Activated CD4-positive, alpha-beta memory T cell treated with anti-CD3 and anti-CD28 coated beads for 36 hours (primary cell): Measurements from ENCODE around the gene KCNJ12. TPM values are rescaled to one million over a fixed set of nuclear protein-coding genes. Genes with fewer than 3 reads are reported as not detected.
"Not testable (repeated sequence)": the region's sequence is repeated elsewhere in the genome, so short reads cannot be mapped to it uniquely, and the experiment has no call there.

Source experiments
- CTCF ChIA-PET: fragments of 350-600 bp; sonication (Branson Sonifier 250); formaldehyde crosslinking; loops from one replicate; lab custom pipeline; 2021; ENCODE audit warnings: antibody characterized with exemption, inconsistent platforms; lab: Charles Lee
- POLR2A ChIA-PET: fragments of 350-600 bp; sonication (Branson Sonifier 250); formaldehyde crosslinking; loops from one replicate; lab custom pipeline; 2021; ENCODE audit warnings: antibody characterized with exemption; lab: Charles Lee
- DNase-seq: peaks from one replicate; pipeline ENCODE4 v3.0.0-alpha.2; 2020
- H3K27ac Mint-ChIP-seq: one replicate; pipeline ENCODE4 v1.8.0; 2021; ENCODE audit warnings: mixed read lengths
- H3K27me3 Mint-ChIP-seq: one replicate; pipeline ENCODE4 v1.8.0; 2021; ENCODE audit warnings: mixed read lengths
- H3K36me3 Mint-ChIP-seq: one replicate; pipeline ENCODE4 v1.8.0; 2021; ENCODE audit warnings: mixed read lengths
- H3K4me1 Mint-ChIP-seq: one replicate; pipeline ENCODE4 v1.8.0; 2021; ENCODE audit warnings: low read depth, mixed read lengths
- H3K4me3 Mint-ChIP-seq: one replicate; pipeline ENCODE4 v1.8.0; 2021; ENCODE audit warnings: mild to moderate bottlenecking, mixed read lengths
- H3K9me3 Mint-ChIP-seq: one replicate; pipeline ENCODE4 v1.8.0; 2021; ENCODE audit warnings: mixed read lengths
- intact Hi-C: fragments of 100-400 bp; cut with micrococcal nuclease; formaldehyde crosslinking; loops from one replicate; pipeline ENCODE4 v1.15.1; 2023
- total RNA-seq, 2 experiments: library from RNA; stranded (reverse); gene quantifications; one replicate each; pipeline ENCODE4 v1.2.3, GENCODE V29; 2021

Gene KCNJ12
- total RNA-seq, 2 experiments from 2014 or later: not detected

DNA sequence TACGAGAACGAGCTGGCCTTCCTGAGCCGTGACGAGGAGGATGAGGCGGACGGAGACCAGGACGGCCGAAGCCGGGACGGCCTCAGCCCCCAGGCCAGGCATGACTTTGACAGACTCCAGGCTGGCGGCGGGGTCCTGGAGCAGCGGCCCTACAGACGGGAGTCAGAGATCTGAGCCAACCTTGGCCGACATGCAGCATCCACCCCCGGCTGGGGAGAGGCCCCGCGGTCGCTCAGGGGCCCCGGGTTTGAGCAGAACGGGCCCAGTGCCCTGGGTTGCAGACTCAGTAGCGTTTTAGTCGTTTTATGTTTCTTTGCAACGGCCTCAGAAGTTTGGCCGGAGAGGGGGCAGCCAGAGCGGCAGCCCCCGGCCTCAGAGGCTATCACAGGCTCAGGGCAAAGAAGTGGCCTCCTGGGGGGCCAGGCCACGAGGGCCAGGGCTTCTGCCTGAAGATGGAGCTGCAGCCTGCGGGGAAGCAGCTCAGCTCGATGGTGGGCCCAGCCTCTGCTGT is 40.4 kb downstream of the KCNJ12 start:
- CTCF ChIA-PET, H3K36me3 Mint-ChIP-seq, H3K9me3 Mint-ChIP-seq, H3K27me3 Mint-ChIP-seq, DNase-seq, POLR2A ChIA-PET, intact Hi-C loops, H3K4me3 Mint-ChIP-seq, H3K27ac Mint-ChIP-seq: not testable (repeated sequence)
- peaks cover 13% of the 10 kb centered on the region for H3K4me1 Mint-ChIP-seq

- H3K4me1 Mint-ChIP-seq: peaks cover 13% of the 10 kb centered on the region
- H3K27me3 Mint-ChIP-seq, H3K27ac Mint-ChIP-seq, H3K9me3 Mint-ChIP-seq, CTCF ChIA-PET, H3K4me3 Mint-ChIP-seq, POLR2A ChIA-PET, intact Hi-C loops, H3K36me3 Mint-ChIP-seq, DNase-seq: not testable (repeated sequence)
Measured at GRCh38 chr17:21417349-21417748, 41.2 kb downstream of the KCNJ12 start.

GRCh38 chr17:21417921-21418320 is 41.8 kb downstream of the KCNJ12 start:
- intact Hi-C loops: no loop called here
- no peak overlapping the region for H3K4me3 Mint-ChIP-seq

DNA sequence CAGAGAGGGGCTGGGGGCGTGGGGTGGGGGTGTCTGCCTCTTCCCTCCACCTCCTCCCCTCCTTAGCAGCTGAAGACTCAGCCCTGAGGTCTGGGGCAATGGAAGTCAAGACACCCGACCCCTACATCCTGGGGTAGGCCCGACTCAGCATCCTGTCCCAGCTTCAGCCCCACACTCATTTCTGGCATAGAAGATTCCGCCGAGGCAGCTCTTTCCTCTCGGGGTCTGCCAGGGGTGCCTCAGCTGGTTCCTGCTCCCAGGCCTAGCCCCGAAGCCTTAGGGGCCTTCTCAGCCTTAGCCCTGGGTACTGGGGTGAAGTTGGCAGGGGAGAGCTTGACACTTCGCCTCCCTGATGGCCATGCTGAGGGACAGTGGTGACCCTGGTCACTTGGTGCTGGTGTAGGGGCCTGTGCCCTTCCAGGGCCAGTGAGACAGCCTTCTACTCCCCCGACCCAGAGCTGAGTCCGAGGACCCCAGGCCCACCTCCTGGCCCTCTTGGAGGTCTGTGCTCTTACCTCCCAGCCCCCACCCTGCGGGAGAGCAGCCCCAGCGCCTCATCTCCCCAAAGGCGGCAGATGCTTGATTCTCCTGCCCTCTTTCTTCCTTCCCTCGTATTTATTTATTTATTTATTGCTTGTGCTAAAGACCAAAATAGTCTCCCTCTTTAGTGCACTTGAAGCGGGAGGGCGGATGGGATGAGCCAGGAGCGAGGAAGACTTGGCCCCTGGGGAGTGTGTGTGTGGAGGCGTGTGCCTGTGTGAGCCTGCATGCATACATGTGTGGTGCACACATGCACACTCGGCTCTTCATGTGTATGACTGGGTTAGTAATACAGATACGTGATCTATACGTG is 42.5 kb downstream of the KCNJ12 start:
- no peaks in the 10 kb centered on the region for H3K9me3 Mint-ChIP-seq
- peaks cover 13% of the 10 kb centered on the region for H3K4me1 Mint-ChIP-seq
- peak; percentile 39 for DNase-seq
- no peaks in the 10 kb centered on the region for H3K27me3 Mint-ChIP-seq
- CTCF ChIA-PET: no interaction called here
- H3K4me3 Mint-ChIP-seq: no peak overlapping the region
- H3K36me3 Mint-ChIP-seq: no peaks in the 10 kb centered on the region
- no peak overlapping the region for H3K27ac Mint-ChIP-seq
- POLR2A ChIA-PET: no interaction called here
- intact Hi-C loops: no loop called here

More at GRCh38 chr17:21417921-21418320, 41.8 kb downstream of the KCNJ12 start:
- no peaks in the 10 kb centered on the region for H3K9me3 Mint-ChIP-seq
- no peaks in the 10 kb centered on the region for H3K36me3 Mint-ChIP-seq
- H3K4me1 Mint-ChIP-seq: peaks cover 13% of the 10 kb centered on the region
- CTCF ChIA-PET: no interaction called here
- no peak overlapping the region for H3K27ac Mint-ChIP-seq
- H3K27me3 Mint-ChIP-seq: no peaks in the 10 kb centered on the region
- DNase-seq: no peak
- POLR2A ChIA-PET: no interaction called here

DNA sequence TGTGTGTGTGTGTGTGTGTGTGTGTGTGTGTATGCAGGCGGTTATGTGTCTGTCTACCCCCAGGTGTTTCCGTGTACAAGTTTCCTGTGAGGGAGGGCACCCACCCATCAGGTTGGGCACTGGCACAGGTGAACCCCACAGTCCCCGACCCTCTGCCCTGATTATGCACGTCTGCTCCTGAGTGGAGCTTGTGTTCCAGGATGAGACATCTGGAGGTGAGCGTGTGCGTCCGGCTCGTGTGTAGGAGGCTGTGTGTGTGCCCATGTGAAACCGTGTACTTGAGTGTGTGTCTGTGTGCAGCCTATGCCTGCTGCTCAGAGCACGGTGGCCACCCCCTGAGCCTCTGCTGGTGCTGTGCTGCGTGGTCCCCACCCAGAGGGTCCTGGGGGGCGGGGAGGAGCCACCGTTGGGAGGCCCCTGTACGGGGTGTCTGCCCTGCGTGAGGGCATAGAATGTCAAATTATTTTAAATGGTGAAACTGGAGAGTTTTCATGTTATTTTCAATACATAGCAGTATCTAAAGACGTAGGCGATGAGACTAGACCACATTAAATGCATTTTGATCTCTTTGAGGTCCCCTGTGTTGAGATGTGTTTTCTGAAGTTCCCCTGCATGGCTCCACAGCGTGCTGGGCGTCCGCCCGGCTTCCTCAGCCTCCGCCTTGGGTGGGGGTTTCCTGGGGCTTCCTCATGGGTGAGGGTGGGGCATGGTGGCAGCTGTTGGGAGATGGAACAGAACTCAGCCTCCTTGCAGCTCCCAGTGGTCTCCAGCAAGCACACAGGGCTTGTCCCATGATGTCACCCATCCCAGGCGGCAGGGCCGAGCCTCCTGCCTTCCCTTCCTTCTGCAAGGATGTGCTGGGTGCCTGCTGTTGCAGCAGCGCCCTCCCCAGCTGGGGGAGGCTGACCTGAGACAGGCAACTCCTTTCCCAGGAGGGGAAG is 43.4 kb downstream of the KCNJ12 start:
- intact Hi-C loops: no loop called here
- ChIA-PET POLR2A (no interaction called here), CTCF (no interaction called here)
- peaks cover 13% of the 10 kb centered on the region for H3K4me1 Mint-ChIP-seq
- no peaks in the 10 kb centered on the region for H3K36me3 Mint-ChIP-seq
- DNase-seq: peak; percentile 35
- no peaks in the 10 kb centered on the region for H3K9me3 Mint-ChIP-seq
- H3K4me3 Mint-ChIP-seq: peak overlapping the region; percentile 37
- H3K27me3 Mint-ChIP-seq: no peaks in the 10 kb centered on the region
- H3K27ac Mint-ChIP-seq: no peak overlapping the region

DNA sequence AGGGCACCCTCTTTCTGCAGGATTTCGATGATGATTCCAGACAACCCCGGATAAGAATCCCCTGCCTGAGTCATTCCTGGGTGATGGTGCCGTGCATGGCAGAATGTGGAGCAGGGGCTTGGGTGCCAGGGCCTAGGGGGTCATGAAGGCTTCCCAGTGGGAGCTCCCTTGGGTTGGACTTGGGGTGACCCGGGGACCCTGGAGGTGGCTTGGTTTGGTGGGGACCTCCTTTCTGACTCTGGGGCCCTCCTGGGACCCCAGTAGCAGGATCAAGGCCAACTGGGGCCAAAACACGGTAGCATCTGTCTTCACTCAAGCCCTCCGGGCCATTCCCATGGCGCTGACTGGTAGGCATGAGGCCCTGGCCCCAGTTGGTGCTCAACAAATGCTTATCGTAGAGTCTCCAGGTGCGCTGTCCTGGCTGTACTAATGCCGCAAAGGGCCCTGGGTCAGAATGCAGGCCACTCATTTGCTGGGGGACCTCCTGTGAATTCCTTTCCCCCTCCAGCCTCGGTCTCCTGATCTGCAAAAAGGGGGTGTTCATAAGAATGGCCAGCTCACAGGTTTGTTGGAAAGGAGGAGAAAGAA is 44.4 kb downstream of the KCNJ12 start:
- H3K27me3 Mint-ChIP-seq, H3K4me3 Mint-ChIP-seq, H3K36me3 Mint-ChIP-seq, H3K9me3 Mint-ChIP-seq, intact Hi-C loops, DNase-seq, POLR2A ChIA-PET, CTCF ChIA-PET, H3K27ac Mint-ChIP-seq: not testable (repeated sequence)
- peaks cover 13% of the 10 kb centered on the region for H3K4me1 Mint-ChIP-seq

- H3K36me3 Mint-ChIP-seq, DNase-seq, H3K27ac Mint-ChIP-seq, H3K4me3 Mint-ChIP-seq, POLR2A ChIA-PET, H3K27me3 Mint-ChIP-seq, CTCF ChIA-PET, H3K9me3 Mint-ChIP-seq, intact Hi-C loops: not testable (repeated sequence)
- H3K4me1 Mint-ChIP-seq: peaks cover 13% of the 10 kb centered on the region
Measured at GRCh38 chr17:21421421-21422310, 45.5 kb downstream of the KCNJ12 start.

GRCh38 chr17:21422311-21423189 is 46.4 kb downstream of the KCNJ12 start:
- H3K27ac Mint-ChIP-seq, DNase-seq, H3K4me3 Mint-ChIP-seq, POLR2A ChIA-PET, intact Hi-C loops, H3K36me3 Mint-ChIP-seq, H3K27me3 Mint-ChIP-seq, H3K9me3 Mint-ChIP-seq, CTCF ChIA-PET: not testable (repeated sequence)
- peaks cover 13% of the 10 kb centered on the region for H3K4me1 Mint-ChIP-seq

DNA sequence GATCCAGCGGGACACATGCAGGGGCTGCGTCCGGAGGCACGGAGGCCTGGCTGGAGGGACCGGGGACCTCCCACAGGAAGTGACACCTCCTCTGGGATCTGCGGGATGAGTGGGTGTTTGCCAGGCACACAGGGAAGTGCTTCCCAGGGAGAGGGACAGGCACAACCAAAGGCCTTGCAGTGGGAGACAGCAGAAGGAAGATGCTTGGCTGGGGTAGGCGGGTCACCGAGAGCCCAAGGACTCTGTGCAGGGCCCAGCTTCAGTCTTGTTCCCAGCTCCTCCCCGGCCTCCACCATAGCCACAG is 47.0 kb downstream of the KCNJ12 start:
- H3K27me3 Mint-ChIP-seq, intact Hi-C loops, DNase-seq, POLR2A ChIA-PET, H3K36me3 Mint-ChIP-seq, H3K9me3 Mint-ChIP-seq, H3K27ac Mint-ChIP-seq, CTCF ChIA-PET, H3K4me3 Mint-ChIP-seq: not testable (repeated sequence)
- H3K4me1 Mint-ChIP-seq: peaks cover 13% of the 10 kb centered on the region

GRCh38 chr17:21424697-21425096 is 48.5 kb downstream of the KCNJ12 start:
- intact Hi-C loops, H3K4me3 Mint-ChIP-seq, H3K4me1 Mint-ChIP-seq, CTCF ChIA-PET, H3K36me3 Mint-ChIP-seq, H3K27ac Mint-ChIP-seq, H3K27me3 Mint-ChIP-seq, DNase-seq, POLR2A ChIA-PET, H3K9me3 Mint-ChIP-seq: not testable (repeated sequence)

DNA sequence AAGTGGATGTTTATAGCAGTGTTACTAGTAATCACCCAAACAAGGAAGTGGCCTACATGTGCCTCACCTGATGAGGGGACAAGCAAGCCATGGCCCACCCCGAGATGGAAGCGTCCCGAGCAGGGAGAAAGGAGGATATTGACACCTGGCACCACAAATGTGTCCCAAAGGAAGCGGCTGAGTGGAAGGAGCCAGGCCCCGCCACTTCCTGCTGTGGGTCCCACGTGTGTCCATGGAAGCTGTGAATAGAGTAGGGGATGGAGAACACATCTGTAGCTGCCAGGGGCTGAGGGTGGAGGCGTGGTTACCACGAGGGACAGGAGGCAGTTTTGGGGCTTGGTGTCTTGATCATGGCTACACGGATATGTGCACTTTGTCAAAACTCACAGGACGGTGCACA is 49.2 kb downstream of the KCNJ12 start:
- Mint-ChIP-seq H3K27ac (no peak overlapping the region), H3K36me3 (no peaks in the 10 kb centered on the region), H3K9me3 (no peaks in the 10 kb centered on the region), H3K4me3 (no peak overlapping the region), H3K4me1 (no peaks in the 10 kb centered on the region), H3K27me3 (no peaks in the 10 kb centered on the region)
- intact Hi-C loops: no loop called here
- POLR2A ChIA-PET: no interaction called here
- no peak for DNase-seq
- CTCF ChIA-PET: no interaction called here
